Panc1 (cell line): ENCODE results near the gene ATXN2. TPM values are rescaled to one million over a fixed set of nuclear protein-coding genes. Genes with fewer than 3 reads are reported as not detected.

Experiments
- ATAC-seq: fragments of 200-7000 bp; cut with Tn5 transposase; 2 replicates; pipeline ENCODE4 v1.9.1; 2020; ENCODE audit warnings: mild to moderate bottlenecking, moderate library complexity
- BruUV-seq: library from RNA; stranded (reverse); fragments of 400-500 nt; replicated peaks from 2 replicates; lab custom pipeline; 2021; lab: Mats Ljungman, UMichigan
- CTCF ChIA-PET: fragments of 300-600 bp; sonication (Branson Sonifier 250); formaldehyde crosslinking; loops from one replicate; lab custom pipeline; 2022; ENCODE audit warnings: antibody characterized with exemption; lab: Charles Lee
- POLR2A ChIA-PET: fragments of 300-600 bp; sonication (Branson Sonifier 250); formaldehyde crosslinking; loops from one replicate; lab custom pipeline; 2022; ENCODE audit warnings: antibody characterized with exemption; lab: Charles Lee
- DNase-seq: peaks from one replicate; pipeline ENCODE4 v3.0.0-alpha.2; 2010; ENCODE audit warnings: low read depth, low spot score
- H3K27ac ChIP-seq: 2 replicates; pipeline ENCODE4 v1.5.1; 2011; ENCODE audit warnings: mild to moderate bottlenecking, low read length, inconsistent platforms
- H3K27me3 ChIP-seq: fragments of 200-500 bp; sonication (Bioruptor generic); 2 replicates; pipeline ENCODE4 v1.6.0; 2014; ENCODE audit warnings: low read length, inconsistent platforms; ENCODE audit not compliant: control insufficient read depth, insufficient read depth
- H3K36me3 ChIP-seq: fragments of 200-500 bp; sonication (Bioruptor generic); 2 replicates; pipeline ENCODE4 v1.5.1; 2014; ENCODE audit warnings: inconsistent platforms, mild to moderate bottlenecking, low read length, moderate library complexity; ENCODE audit not compliant: control insufficient read depth, insufficient read depth
- H3K4me1 ChIP-seq: 2 replicates; pipeline ENCODE4 v1.5.1; 2011; ENCODE audit warnings: inconsistent platforms, mild to moderate bottlenecking, low read length, moderate library complexity; ENCODE audit not compliant: control insufficient read depth, insufficient read depth
- H3K4me3 ChIP-seq, 2 experiments: 2 replicates each; pipeline ENCODE4 v1.5.1; 2011 to 2012; ENCODE audit warnings: low read depth in 2 of 2, low read length in 2 of 2, mild to moderate bottlenecking in 2 of 2, inconsistent platforms in 1 of 2, moderate library complexity in 1 of 2
- H3K9me3 ChIP-seq: fragments of 200-500 bp; sonication (Bioruptor generic); 2 replicates; pipeline ENCODE4 v1.5.1; 2014; ENCODE audit warnings: low read depth, mild to moderate bottlenecking, inconsistent platforms, low read length, moderate library complexity; ENCODE audit not compliant: control insufficient read depth, insufficient read depth
- CTCF ChIP-seq: fragments of 450-650 bp; IDR thresholded peaks from 2 replicates; pipeline ENCODE4 v1.5.1; 2017; ENCODE audit warnings: mild to moderate bottlenecking
- POLR2AphosphoS5 ChIP-seq: IDR thresholded peaks from 2 replicates; pipeline ENCODE4 v1.6.1; 2012; ENCODE audit warnings: mild to moderate bottlenecking, low read depth, low read length, moderate library complexity
- SIN3A ChIP-seq: IDR thresholded peaks from 2 replicates; pipeline ENCODE4 v1.6.1; 2012; ENCODE audit warnings: low read depth, mild to moderate bottlenecking, low read length, moderate library complexity, borderline replicate concordance; ENCODE audit not compliant: insufficient read depth
- TCF7L2 ChIP-seq: IDR thresholded peaks from 2 replicates; pipeline ENCODE4 v1.6.1; 2011; ENCODE audit warnings: mild to moderate bottlenecking, low read depth, low read length, inconsistent platforms
- in situ Hi-C: cut with HindIII; loops from 2 replicates; pipeline ENCODE4 v1.10.0; 2016; ENCODE audit warnings: low sequenced_read_pairs, low pct_unique_long_range_greater_than_20kb
- intact Hi-C: fragments of 100-400 bp; cut with micrococcal nuclease; formaldehyde crosslinking; loops from one replicate; pipeline ENCODE4 v1.10.0; 2022; ENCODE audit not compliant: unreplicated experiment
- total RNA-seq: library from RNA; stranded (reverse); gene quantifications from one replicate; pipeline ENCODE4 v1.2.1, GENCODE V29; 2021; ENCODE audit not compliant: unreplicated experiment
- TF ChIP-seq, protein P1 (sequence below), 2 experiments: IDR thresholded peaks; 2 replicates each; pipeline ENCODE4 v1.6.1; 2011 to 2012; ENCODE audit warnings: low read depth in 2 of 2, control low read depth in 1 of 2, low read length in 1 of 2, mild to moderate bottlenecking in 1 of 2, moderate library complexity in 1 of 2; ENCODE audit not compliant: insufficient read depth in 1 of 2

Gene ATXN2
- total RNA-seq, 1 experiment from 2014 or later, result 77.6 TPM

DNA sequence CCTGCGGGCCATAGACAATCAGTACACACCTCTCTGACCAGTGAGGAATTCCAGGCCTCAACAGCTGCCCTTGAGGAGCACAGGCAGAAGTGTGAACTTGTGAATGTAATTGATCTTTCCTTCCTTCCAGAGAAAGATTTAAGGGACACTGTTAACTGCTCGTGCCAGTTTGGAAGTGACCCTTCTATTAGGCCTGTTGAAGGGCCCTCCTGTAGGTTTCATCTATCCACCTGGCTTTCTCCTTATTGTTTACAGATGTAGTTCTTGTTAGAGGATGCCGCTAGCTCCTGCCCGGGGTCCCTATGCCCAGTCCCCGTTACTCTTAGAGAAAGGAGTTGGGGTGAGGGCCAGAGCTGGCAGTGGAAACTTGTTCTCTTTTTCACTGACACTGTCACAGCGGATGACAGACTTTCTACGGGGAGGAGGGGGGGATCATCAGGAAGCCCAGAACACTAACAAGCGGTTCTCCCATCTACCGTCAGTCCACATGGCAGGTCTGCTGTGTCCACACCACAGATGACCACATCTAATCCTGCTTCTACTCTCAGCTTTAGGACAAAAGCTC lies 150.8 kb downstream of the ATXN2 start:
- H3K4me1 ChIP-seq, result peaks cover 54% of the 10 kb centered on the region
- DNase-seq (no peak), ATAC-seq (no peak)
- no TSS peak for BruUV-seq
- intact Hi-C loops (no loop called here), in situ Hi-C loops (no loop called here)
- peaks cover 5% of the 10 kb centered on the region; the same call in 1 of the 2 replicates for H3K36me3 ChIP-seq
- CTCF ChIA-PET, result no interaction called here
- no peaks in the 10 kb centered on the region for H3K27me3 ChIP-seq
- H3K9me3 ChIP-seq, result no peaks in the 10 kb centered on the region
- POLR2A ChIA-PET, result no interaction called here
- peak overlapping the region; percentile 14; the same call in 1 of the 2 replicates for H3K27ac ChIP-seq
- no peak overlapping the region for H3K4me3 ChIP-seq
- TF ChIP-seq, protein P1, sequence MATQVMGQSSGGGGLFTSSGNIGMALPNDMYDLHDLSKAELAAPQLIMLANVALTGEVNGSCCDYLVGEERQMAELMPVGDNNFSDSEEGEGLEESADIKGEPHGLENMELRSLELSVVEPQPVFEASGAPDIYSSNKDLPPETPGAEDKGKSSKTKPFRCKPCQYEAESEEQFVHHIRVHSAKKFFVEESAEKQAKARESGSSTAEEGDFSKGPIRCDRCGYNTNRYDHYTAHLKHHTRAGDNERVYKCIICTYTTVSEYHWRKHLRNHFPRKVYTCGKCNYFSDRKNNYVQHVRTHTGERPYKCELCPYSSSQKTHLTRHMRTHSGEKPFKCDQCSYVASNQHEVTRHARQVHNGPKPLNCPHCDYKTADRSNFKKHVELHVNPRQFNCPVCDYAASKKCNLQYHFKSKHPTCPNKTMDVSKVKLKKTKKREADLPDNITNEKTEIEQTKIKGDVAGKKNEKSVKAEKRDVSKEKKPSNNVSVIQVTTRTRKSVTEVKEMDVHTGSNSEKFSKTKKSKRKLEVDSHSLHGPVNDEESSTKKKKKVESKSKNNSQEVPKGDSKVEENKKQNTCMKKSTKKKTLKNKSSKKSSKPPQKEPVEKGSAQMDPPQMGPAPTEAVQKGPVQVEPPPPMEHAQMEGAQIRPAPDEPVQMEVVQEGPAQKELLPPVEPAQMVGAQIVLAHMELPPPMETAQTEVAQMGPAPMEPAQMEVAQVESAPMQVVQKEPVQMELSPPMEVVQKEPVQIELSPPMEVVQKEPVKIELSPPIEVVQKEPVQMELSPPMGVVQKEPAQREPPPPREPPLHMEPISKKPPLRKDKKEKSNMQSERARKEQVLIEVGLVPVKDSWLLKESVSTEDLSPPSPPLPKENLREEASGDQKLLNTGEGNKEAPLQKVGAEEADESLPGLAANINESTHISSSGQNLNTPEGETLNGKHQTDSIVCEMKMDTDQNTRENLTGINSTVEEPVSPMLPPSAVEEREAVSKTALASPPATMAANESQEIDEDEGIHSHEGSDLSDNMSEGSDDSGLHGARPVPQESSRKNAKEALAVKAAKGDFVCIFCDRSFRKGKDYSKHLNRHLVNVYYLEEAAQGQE (IDR thresholded peaks at IDR 0.05; ENCODE audit: insufficient read depth in 1 of 2, low read depth in 2 of 2, low read length in 1 of 2), result no peak
- TF ChIP-seq POLR2AphosphoS5, result no peak
- no peak for TF ChIP-seq CTCF
- TF ChIP-seq TCF7L2, result no peak

GRCh38 chr12:111447571-111448265 lies 151.4 kb downstream of the ATXN2 start:
- Histone ChIP-seq H3K4me1 (peaks cover 60% of the 10 kb centered on the region), H3K4me3 (no peak overlapping the region), H3K9me3 (no peaks in the 10 kb centered on the region), H3K36me3 (peaks cover 5% of the 10 kb centered on the region; the same call in 1 of the 2 replicates), H3K27ac (peak overlapping the region; percentile 14; the same call in 1 of the 2 replicates), H3K27me3 (no peaks in the 10 kb centered on the region)
- ChIA-PET POLR2A (no interaction called here), CTCF (no interaction called here)
- intact Hi-C loops (no loop called here), in situ Hi-C loops (no loop called here)
- no TSS peak for BruUV-seq
- TF ChIP-seq, protein P1 (IDR thresholded peaks at IDR 0.05; ENCODE audit: insufficient read depth in 1 of 2, low read depth in 2 of 2, low read length in 1 of 2), result no peak
- TF ChIP-seq TCF7L2 (no peak), SIN3A (no peak), CTCF (no peak), POLR2AphosphoS5 (no peak)
- DNase-seq (no peak), ATAC-seq (no peak)
